Activated T-cell treated with anti-CD3 and anti-CD28 coated beads, Interleukin-2, amount 50 U/mL, for 4 hours (primary cell): Measurements from ENCODE around the gene DOK5. TPM values are rescaled to one million over a fixed set of nuclear protein-coding genes. Genes with fewer than 3 reads are reported as not detected.

ENCODE experiments used
- ATAC-seq, 2 donors: fragments of 200-7000 bp; cut with Tn5 transposase; one replicate each; pipeline ENCODE4 v1.10.0; 2021
- DNase-seq: peaks from one replicate; pipeline ENCODE4 v3.0.0-alpha.2; 2020
- H3K27me3 Mint-ChIP-seq: one replicate; pipeline ENCODE4 v1.8.0; 2021; ENCODE audit warnings: low read depth, mixed read lengths
- H3K36me3 Mint-ChIP-seq: one replicate; pipeline ENCODE4 v1.8.0; 2022; ENCODE audit warnings: mixed read lengths; ENCODE audit not compliant: insufficient read depth
- H3K4me1 Mint-ChIP-seq: one replicate; pipeline ENCODE4 v1.8.0; 2021; ENCODE audit warnings: low read depth, mixed read lengths
- H3K4me3 Mint-ChIP-seq: one replicate; pipeline ENCODE4 v1.8.0; 2021; ENCODE audit warnings: mild to moderate bottlenecking, moderate library complexity, mixed read lengths
- H3K9me3 Mint-ChIP-seq: one replicate; pipeline ENCODE4 v1.8.0; 2021; ENCODE audit warnings: mixed read lengths
- total RNA-seq, 3 donors: library from RNA; stranded (reverse); gene quantifications; one replicate each; pipeline ENCODE4 v1.2.1, GENCODE V29; 2021

DOK5 gene
- total RNA-seq, 3 donors from 2014 or later: 0.79 to 1.6 (median 1.3) TPM

DNA sequence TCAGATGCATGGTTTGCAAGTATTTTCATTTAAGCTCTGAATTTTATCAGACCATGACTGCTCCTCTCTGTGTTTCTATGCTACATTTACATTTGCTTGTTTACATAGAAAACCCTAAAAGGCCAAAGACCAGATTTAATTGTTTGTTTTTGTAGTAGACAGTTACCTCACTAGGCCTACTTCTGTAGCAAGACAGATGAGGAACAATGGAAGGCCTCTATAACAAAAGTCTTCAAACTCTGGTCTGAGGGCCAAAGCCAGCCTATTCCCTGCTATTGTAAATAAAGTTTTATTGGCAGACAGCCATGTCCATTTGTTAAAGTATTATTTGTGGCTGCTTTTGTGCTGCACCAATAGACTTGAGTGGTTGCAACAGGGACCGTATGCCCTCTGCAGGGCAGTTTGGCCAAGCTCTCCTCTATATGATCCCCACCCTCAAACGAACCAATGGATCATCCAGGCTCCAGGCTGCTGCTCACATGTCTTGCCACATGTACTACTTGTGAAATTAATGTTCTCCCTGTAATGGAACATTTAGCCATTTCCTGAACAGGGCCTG, 182.0 kb downstream of the DOK5 start:
- no peak overlapping the region for H3K4me3 Mint-ChIP-seq
- H3K4me1 Mint-ChIP-seq: no peaks in the 10 kb centered on the region
- no peaks in the 10 kb centered on the region for H3K36me3 Mint-ChIP-seq

DNA sequence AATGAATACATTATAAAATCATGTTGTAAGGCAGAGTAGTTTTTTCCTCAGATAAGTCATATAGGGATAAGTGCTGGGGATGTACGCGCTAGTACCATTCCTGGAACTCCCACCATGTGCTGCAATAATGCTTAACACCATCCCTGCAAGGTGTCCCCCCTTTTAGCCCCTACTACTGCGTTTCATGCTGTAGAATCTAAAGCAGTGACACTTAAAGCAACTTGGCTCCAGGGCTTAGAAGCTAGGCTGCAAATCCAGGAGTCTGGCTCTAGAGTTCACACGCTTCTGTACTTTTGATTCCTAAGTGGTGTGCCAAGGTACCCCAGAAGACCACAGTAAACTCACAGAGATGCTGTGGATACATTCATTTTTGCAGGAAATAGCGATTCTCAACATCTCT, 183.1 kb downstream of the DOK5 start:
- H3K27me3 Mint-ChIP-seq: peaks cover 25% of the 10 kb centered on the region
- H3K4me1 Mint-ChIP-seq: no peaks in the 10 kb centered on the region
- no peaks in the 10 kb centered on the region for H3K36me3 Mint-ChIP-seq
- no peak for DNase-seq
- no peaks in the 10 kb centered on the region for H3K9me3 Mint-ChIP-seq
- H3K4me3 Mint-ChIP-seq: no peak overlapping the region
- ATAC-seq: no peak

More for the DNA sequence above, 182.0 kb downstream of the DOK5 start:
- Mint-ChIP-seq H3K27me3 (peaks cover 21% of the 10 kb centered on the region), H3K9me3 (no peaks in the 10 kb centered on the region)
- ATAC-seq (no peak), DNase-seq (no peak)

DNA sequence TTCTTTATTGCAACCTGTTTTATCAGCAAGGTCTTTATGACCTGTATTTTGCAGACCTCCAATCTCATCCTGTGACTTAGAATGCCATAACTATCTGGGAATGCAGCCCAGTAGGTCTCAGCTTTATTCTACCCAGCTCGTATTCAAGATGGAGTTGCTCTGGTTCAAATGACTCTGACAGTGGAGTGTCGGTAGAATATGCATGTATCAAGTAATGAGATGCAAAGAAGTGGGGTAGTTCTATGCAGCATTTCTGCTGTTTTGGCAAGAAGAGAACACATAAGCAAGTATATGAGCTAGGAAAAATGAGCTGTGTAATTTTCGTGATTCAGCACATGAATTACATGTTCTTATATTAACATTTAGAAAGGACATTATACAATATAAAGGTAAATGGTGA, 185.9 kb downstream of the DOK5 start:
- no peak overlapping the region for H3K4me3 Mint-ChIP-seq
- peaks cover 28% of the 10 kb centered on the region for H3K27me3 Mint-ChIP-seq
- DNase-seq (no peak), ATAC-seq (no peak)
- no peaks in the 10 kb centered on the region for H3K36me3 Mint-ChIP-seq
- no peaks in the 10 kb centered on the region for H3K4me1 Mint-ChIP-seq
- H3K9me3 Mint-ChIP-seq: no peaks in the 10 kb centered on the region

DNA sequence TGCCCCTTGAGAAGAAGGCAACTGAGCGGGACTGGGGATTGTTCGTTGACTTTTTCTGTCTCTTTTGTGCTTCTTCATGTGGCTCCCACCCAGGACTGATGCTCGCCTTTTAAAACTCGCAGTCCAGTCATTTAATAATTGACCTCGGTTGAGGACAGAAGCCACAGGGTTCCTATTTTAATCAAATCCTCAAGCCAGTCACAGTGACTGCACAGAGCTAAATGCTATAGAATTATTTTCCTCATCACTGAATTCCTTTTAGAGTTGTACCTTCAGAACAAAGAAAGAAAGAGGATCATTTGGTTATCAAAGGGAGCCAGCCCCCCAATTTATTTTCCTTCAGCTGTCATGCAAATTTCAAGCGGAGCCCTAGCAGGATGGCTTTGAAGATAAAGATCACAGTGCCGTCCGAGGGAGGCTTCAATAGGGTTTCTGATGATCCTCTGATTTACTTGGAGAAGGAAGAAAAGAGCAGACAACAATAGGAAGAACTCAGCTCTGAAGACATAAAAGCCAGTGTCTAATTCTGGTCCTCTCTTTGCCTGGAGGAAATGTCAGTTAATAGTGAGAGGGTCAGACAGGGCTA, 186.6 kb downstream of the DOK5 start:
- DNase-seq (no peak), ATAC-seq (no peak)
- H3K36me3 Mint-ChIP-seq: no peaks in the 10 kb centered on the region
- H3K27me3 Mint-ChIP-seq: peaks cover 28% of the 10 kb centered on the region
- no peaks in the 10 kb centered on the region for H3K4me1 Mint-ChIP-seq
- no peak overlapping the region for H3K4me3 Mint-ChIP-seq
- no peaks in the 10 kb centered on the region for H3K9me3 Mint-ChIP-seq

DNA sequence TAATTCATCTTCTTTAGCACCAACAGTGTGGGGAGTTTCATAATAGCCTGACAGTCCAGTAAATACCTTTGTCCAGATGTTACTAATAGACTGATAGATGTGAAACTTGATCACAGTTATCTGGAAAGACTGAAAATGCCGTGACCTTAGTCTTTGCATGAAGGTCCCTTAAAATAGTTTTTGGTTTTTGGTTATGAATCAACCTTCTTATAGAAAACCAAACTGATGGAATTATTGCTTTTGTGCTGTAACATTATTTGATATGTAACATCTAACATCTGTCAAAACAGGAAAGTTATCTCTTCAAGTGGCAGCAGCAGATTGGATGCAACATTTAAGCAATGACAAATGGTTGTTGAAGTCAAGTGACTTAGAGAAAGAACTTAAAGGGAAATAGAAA, 190.4 kb downstream of the DOK5 start:
- Mint-ChIP-seq H3K9me3 (no peaks in the 10 kb centered on the region), H3K36me3 (no peaks in the 10 kb centered on the region), H3K4me1 (peaks cover 2% of the 10 kb centered on the region), H3K27me3 (peaks cover 30% of the 10 kb centered on the region), H3K4me3 (no peak overlapping the region)
- DNase-seq (no peak), ATAC-seq (no peak)

DNA sequence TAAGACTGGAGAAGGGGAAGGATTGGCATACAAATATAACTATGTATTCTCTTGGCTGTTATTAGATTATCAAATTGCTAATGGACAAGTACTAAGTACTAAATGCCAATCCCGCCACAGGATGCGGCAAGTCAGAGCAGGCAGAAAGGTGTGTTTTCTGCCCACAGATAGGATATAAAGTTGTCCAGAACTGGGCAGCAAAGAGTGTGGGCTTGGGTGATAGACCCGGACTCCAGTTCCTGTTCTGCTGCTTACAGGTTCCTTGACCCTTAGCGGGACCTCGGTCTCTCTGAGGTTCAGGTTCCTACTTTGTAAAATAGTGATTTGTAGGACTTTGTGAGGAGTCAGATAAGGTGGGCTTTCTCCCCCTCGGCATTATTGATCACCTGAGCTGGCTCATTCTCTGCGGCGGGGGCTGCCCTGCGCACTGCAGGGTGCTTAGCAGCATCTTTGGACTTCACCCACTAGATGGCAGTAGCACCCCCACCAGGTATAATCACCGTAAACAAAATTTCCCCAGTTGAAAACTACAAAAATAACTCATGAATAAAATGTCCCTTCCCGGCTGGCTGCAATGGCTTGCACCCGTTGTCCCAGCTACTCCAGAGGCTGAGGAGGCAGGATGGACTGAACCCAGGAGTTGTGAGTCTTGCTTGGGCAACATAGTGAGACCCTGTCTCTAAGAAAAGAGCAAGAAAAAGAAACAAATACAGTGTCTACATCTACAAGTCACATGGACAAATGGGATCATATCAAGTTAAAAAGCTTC, 193.1 kb downstream of the DOK5 start:
- peaks cover 20% of the 10 kb centered on the region for H3K27me3 Mint-ChIP-seq
- peaks cover 2% of the 10 kb centered on the region for H3K4me1 Mint-ChIP-seq
- H3K4me3 Mint-ChIP-seq: no peak overlapping the region
- H3K9me3 Mint-ChIP-seq: no peaks in the 10 kb centered on the region
- DNase-seq (no peak), ATAC-seq (peak; percentile 63 to 78)
- H3K36me3 Mint-ChIP-seq: no peaks in the 10 kb centered on the region

DNA sequence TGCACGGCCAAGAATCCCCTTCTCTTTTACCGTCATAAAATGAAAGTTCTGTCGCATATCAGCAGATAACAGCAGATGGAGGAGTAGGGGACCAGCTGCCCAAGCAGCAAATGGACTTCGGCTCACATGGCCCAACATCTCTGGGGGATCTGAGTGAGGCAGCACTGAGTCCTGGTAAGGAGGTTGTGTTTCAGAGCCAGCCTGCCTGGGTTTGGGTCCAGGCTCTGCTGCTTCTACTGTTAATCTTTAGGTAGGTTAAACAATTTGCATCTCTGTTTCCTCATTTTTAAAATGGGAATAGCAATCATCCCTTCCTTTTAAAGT, 193.6 kb downstream of the DOK5 start:
- Mint-ChIP-seq H3K9me3 (no peaks in the 10 kb centered on the region), H3K36me3 (no peaks in the 10 kb centered on the region), H3K27me3 (peaks cover 20% of the 10 kb centered on the region), H3K4me1 (peaks cover 2% of the 10 kb centered on the region), H3K4me3 (no peak overlapping the region)
- ATAC-seq: no peak
- DNase-seq: no peak

DNA sequence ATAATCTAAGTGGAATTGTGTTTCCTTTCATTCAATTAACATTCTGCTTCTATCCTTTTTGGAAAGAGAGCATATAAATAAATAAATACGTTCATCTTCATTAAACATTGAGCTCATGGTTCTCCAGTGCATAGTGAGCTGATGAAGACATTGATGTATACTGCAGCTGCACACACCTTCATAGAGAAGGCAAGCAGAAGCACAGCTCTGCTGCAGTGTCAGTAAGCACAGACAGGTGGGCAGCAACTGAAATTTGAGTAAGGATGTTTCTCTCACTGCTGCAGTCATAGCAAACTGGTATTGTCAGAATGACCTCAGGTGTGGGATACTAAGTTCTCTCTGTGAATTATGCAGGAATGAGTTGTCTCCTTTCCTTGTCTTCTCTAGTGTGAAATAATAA, 202.9 kb downstream of the DOK5 start:
- H3K4me3 Mint-ChIP-seq: no peak overlapping the region
- H3K36me3 Mint-ChIP-seq: no peaks in the 10 kb centered on the region
- H3K9me3 Mint-ChIP-seq: no peaks in the 10 kb centered on the region
- ATAC-seq (no peak), DNase-seq (no peak)
- no peaks in the 10 kb centered on the region for H3K4me1 Mint-ChIP-seq
- peaks cover 4% of the 10 kb centered on the region for H3K27me3 Mint-ChIP-seq

DNA sequence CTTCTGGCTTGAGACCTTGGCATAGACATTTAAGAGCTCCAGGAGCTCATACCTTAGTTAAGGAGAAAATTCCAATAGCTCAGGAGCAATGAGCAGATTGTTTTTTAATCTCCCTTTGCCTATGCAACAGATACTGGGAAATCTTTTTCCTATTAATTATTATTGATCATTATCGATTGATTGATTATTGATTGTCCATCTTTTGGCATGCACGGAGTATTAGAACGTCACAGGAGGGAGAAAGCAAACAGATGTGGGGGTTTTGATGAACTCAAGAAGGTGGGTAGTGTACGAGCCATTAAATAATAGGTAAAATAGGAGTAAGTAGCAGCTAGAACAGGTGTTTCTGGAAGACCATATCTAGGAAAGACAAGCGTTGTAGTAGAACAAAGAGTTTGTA, 205.0 kb downstream of the DOK5 start:
- ATAC-seq (no peak), DNase-seq (no peak)
- no peaks in the 10 kb centered on the region for H3K36me3 Mint-ChIP-seq
- peaks cover 12% of the 10 kb centered on the region for H3K27me3 Mint-ChIP-seq
- no peaks in the 10 kb centered on the region for H3K9me3 Mint-ChIP-seq
- no peak overlapping the region for H3K4me3 Mint-ChIP-seq
- H3K4me1 Mint-ChIP-seq: no peaks in the 10 kb centered on the region

DNA sequence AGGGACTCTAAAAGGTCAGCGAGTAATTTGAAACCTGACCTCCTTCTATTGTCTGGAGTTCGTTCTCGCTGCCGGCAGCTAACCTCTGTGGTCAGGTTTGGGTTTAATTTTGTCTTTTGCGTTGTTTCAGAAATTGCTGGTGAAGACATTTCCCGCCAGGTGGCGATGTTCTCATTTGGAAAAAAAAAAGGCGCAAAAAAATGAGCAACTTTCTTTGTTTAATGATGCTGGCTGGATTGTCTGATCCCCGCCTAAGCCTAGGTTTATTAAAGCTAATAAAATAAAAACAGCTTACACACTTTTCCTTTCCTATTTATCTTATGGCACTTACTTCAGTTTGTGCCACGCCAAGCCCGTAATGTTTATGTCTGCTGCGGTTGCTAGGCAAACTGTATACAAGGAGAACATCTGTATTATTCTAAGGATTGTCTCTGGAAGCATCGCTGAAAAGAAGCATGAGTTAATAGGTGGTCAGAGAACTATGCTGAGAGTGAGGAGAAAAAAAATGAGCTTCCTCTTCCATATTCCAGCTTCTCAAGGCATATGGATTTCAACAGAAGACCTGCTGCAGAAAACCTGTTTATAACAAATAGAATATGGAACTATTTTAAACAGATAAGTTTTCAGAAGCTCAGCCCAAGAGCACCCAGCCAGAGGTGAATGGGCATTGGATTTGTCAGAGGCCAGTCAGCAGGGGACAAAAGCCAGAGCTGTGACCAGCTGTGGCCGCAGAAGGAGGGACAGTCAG, 205.7 kb downstream of the DOK5 start:
- ATAC-seq (no peak), DNase-seq (no peak)
- Mint-ChIP-seq H3K36me3 (no peaks in the 10 kb centered on the region), H3K27me3 (peaks cover 12% of the 10 kb centered on the region), H3K9me3 (no peaks in the 10 kb centered on the region), H3K4me3 (no peak overlapping the region), H3K4me1 (no peaks in the 10 kb centered on the region)

DNA sequence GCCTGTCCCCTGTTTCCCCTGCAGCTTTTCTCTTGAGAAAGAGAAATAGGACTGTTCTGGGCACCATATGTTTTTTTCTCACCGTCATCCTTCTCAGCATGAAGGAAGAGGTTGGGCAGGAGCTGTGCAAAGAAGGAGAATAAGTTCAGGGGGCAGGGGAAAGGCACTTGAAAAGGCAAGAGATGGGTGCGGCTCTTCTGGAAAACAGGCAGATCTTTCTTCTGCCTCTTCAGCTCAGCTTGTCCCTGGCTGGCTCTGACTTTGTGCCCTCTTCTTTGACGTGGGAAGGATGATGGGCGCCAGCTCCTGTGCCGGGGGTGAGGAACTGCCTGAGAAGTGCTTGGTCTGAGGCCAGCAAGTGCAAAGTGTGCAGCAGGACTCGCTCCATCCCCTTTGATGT, 206.5 kb downstream of the DOK5 start:
- no peak for DNase-seq
- Mint-ChIP-seq H3K36me3 (no peaks in the 10 kb centered on the region), H3K4me3 (no peak overlapping the region), H3K27me3 (peaks cover 12% of the 10 kb centered on the region), H3K9me3 (no peaks in the 10 kb centered on the region), H3K4me1 (no peaks in the 10 kb centered on the region)
- no peak for ATAC-seq

DNA sequence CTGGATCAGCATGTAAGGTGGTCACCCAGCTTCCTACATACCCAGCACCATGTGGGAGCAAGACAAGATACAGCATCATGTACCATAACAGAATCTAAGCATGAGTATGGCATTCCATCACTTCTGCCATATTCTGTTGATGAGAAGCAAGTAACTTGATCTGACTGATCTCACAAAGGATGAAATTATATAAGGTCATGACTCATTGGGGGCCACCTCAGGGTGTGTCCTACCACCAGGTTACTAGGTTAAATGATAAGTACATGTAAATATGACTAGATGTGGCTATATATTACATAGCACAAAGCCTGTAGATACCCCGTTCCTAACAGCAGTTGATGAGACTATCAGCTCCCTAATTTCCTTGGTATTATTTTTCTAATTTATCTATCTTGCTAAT, 213.1 kb downstream of the DOK5 start:
- Mint-ChIP-seq H3K9me3 (no peaks in the 10 kb centered on the region), H3K27me3 (peaks cover 8% of the 10 kb centered on the region), H3K4me1 (no peaks in the 10 kb centered on the region), H3K36me3 (no peaks in the 10 kb centered on the region), H3K4me3 (no peak overlapping the region)
- ATAC-seq: no peak
- DNase-seq: no peak

DNA sequence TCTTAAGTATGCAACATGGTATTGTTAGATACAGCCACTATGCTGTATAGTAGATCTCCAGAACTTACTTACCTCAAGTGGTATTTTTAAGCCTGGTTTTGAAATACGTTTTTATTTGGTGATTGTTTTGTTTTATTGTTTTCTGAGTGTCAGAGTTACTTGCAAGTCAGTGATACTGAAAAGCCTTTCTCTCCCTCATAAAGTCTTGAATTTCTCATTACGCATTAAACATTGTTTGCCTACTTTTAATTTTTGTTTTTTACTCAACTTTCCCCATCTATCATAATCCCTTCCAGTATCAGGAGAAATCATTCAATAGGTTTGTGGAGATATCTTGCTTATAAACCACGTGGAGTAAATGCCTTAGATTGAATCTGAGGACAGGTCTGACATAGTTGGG, 214.9 kb downstream of the DOK5 start:
- no peak for DNase-seq
- no peak for ATAC-seq
- Mint-ChIP-seq H3K4me1 (no peaks in the 10 kb centered on the region), H3K36me3 (no peaks in the 10 kb centered on the region), H3K4me3 (no peak overlapping the region), H3K9me3 (no peaks in the 10 kb centered on the region), H3K27me3 (peaks cover 3% of the 10 kb centered on the region)

DNA sequence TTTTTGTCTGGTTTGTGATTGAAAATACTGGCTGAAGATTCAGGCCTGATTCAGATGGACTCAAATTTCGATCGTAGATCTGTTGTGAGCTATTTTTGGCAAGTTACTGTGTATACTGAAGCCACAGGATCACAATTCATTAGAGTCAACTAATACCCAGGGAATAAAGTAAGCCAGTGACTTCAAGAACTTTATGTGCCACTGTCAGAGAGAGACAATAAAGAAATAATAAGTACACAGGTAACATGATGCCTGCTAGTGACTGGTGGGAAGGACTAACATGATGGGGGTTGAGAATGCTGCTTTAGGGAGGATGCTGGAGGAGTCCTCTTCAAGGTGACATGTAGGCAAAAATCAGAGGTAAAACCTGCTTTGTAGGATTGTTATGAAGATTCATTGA, 215.9 kb downstream of the DOK5 start:
- Mint-ChIP-seq H3K27me3 (peaks cover 6% of the 10 kb centered on the region), H3K4me3 (no peak overlapping the region), H3K36me3 (no peaks in the 10 kb centered on the region), H3K9me3 (no peaks in the 10 kb centered on the region), H3K4me1 (no peaks in the 10 kb centered on the region)
- ATAC-seq (no peak), DNase-seq (no peak)
